ENCODE measurements around the gene TROAP. TPM values are rescaled to one million over a fixed set of nuclear protein-coding genes. Genes with fewer than 3 reads are reported as not detected.

The TROAP gene
- total RNA-seq, 4 donors from 2014 or later = 2.1 to 24.2 (median 6.7) TPM

DNA sequence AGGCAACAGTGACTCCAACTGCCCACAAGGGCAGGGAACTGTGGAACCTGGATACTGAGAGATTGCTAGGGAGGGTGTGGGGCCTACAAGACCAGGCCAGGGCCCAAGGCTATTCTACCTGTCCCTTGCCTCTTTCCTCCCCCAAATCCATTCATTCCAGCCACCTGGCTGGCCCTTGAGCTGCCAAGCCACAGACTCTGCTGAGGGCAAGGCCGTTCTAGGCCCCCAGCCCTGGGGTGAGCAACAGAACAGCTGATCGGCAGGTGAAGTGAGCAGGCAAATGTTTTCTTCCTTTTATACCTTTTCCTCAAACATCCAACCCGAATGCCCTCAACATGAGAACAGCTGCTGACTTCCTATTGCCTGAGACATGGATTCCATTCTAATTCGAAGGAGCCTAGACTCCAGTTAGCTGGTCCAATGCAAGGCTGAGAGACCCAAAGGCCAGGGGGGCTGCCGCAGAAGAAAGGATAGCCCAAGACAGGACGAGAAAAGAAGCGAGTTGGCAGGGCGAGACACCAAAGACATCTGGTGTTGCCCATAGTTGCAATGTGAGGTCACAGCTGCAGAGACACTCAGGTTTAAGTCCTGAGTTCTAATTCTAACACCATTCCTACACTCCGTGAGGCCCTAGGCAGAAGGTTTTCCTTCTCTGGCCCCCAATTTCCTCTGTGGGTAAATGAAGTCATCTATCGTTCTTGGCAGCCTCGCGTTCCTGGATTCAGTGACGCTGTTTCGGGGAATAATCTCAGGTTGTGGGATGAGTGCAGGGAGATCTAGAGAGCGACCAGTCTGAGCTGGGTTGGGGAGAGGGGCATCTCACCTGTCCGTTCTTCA is 12.3 kb downstream of the TROAP start:
- 68 to 75% methylated on average over 16 of the region's 16 CpGs for WGBS, 2 donors
- intact Hi-C loops (cut with DNase I; ENCODE audit: low total_unique reads) = no loop called here
- no peak overlapping the region for H3K4me3 ChIP-seq (ENCODE audit: low read depth, poor library complexity, severe bottlenecking)
- TF ChIP-seq, protein P1, sequence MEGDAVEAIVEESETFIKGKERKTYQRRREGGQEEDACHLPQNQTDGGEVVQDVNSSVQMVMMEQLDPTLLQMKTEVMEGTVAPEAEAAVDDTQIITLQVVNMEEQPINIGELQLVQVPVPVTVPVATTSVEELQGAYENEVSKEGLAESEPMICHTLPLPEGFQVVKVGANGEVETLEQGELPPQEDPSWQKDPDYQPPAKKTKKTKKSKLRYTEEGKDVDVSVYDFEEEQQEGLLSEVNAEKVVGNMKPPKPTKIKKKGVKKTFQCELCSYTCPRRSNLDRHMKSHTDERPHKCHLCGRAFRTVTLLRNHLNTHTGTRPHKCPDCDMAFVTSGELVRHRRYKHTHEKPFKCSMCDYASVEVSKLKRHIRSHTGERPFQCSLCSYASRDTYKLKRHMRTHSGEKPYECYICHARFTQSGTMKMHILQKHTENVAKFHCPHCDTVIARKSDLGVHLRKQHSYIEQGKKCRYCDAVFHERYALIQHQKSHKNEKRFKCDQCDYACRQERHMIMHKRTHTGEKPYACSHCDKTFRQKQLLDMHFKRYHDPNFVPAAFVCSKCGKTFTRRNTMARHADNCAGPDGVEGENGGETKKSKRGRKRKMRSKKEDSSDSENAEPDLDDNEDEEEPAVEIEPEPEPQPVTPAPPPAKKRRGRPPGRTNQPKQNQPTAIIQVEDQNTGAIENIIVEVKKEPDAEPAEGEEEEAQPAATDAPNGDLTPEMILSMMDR (IDR thresholded peaks at IDR 0.05) = no peak
- TF ChIP-seq POLR2A (IDR thresholded peaks at IDR 0.05) = no peak
- DNase-seq (ENCODE audit: low spot score in 2 of 2) = no peak

DNA sequence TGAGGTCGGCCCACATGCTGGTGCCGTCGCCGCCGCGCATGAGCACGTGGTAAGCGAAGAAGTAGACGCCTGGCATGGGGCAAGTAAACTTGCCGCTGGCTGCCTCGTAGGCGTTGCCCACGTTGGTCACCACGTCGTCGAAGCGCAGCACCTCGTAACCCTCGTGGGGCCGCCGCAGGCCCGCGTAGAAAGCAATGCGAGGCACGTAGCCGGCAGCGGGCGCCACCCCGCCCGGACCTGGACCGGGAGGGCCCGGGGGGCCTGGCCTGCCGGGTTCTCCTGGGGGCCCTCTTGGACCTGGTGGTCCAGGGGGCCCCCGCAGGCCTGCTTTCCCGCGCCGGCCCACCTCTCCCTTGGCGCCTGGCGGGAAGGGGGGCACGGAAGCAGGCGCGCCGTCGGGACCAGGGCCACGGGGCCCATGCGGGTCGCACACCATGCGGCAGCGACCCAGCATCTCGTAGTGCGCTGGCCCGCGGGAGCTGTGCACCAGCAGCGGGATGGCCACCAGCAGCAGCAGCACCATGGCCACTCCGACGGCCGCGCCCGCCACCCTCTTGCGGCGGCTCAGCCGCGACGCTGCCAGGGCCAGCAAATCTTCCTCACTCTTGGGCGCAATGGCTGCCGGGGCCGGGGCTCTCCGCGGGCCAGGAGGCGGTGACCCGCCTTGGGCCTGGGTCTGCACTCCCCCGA is 13.0 kb downstream of the TROAP start:
- DNase-seq (ENCODE audit: low spot score in 2 of 2) = no peak
- no peak for TF ChIP-seq POLR2A (IDR thresholded peaks at IDR 0.05)
- TF ChIP-seq, protein P1 (IDR thresholded peaks at IDR 0.05) = no peak
- intact Hi-C loops (cut with DNase I; ENCODE audit: low total_unique reads) = no loop called here
- 44 to 70% methylated on average over 13 to 50 of the region's 72 CpGs for WGBS, 2 donors
- H3K4me3 ChIP-seq (ENCODE audit: low read depth, poor library complexity, severe bottlenecking) = no peak overlapping the region

DNA sequence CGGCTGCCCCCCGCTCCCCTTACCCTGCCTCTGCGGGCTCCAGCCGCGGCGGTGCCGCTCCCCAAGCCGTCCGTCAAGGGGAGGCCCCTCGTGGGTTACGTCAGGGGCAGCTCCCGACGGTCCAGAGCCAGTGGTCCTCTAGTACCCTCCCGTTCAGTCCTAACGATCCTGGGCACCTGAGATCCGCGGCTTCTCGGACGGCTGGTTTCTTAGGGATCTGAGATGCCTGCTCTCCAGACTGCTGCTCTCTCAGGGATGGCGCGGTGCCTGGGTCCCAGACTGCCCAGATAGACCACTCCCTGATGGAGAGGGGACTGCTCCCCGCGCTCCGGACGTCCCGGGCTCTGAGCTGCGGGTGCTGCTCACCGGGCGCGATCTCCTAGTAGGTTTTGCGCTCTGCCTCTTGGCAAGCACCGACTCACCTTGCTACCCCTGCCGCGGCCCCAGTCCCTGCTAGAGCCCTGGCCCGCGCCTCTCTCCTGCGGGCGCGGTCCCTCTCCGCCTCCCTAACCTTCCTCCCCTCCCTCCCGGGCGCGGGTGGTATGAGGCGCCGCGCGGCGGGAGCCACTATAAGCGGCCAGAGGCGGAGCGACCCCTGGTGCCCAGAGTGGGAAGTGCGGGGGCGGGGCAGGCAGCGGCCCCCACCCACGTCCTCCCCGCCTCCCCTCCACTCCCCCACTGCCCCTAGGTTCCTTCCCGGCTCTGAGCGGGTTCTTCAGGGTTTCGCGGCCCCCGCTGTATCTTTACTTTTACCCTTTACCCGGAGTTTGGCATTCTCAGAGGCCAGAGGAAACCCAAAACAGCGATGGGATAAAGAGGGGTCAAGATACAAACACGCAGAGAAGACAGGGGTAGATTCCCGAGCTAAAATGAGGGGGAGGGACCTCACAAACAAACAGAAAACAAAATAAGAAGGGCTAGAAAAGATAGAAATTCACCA is 13.9 kb downstream of the TROAP start, which contains the start of gene C1QL4:
Gene C1QL4 (minus strand): TSS at position 544 of the 940 bp plus-strand sequence. CDS start 711 bp downstream, outside the sequence.
- peak; percentile 62 to 95 for DNase-seq (ENCODE audit: low spot score in 2 of 2)
- no peak within 1 kb of the TSS for H3K4me3 ChIP-seq (ENCODE audit: low read depth, poor library complexity, severe bottlenecking)
- TF ChIP-seq, protein P1 (IDR thresholded peaks at IDR 0.05) = no peak
- TF ChIP-seq POLR2A (IDR thresholded peaks at IDR 0.05) = no peak
- intact Hi-C loops (cut with DNase I; ENCODE audit: low total_unique reads) = no loop called here
- WGBS, 2 donors = 1 to 4% methylated on average over 21 to 42 of the region's 65 CpGs

DNA sequence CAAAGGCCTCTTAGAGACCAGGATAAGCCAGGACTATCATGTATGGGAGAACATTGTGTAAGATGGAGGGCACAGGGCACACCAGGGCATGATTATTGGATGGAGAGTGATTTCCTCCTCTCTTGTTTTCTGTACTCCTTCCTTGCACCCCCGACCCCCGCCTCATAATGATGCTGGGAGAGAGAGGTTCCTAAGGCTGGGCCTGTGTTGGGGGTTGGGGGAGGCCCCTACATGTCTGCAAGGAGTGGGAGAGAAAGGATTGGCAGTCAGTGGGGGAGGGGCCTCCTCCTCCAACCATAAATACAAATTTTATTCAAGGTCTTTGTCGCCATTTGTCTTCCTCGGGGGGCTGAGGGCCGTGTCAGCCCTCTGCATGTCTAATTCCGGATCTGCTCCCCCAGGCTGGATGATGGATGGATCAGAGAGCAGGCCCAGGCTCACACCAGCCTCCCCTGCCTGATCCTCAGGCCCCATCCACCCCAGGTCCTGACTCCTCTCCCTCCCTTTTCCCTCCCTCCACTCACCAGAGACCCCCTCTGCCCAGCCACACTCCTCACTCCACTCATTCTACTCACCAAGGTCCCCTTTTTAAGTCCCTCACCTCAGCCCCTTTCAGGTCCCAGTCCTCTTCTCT is 15.9 kb downstream of the TROAP start:
- TF ChIP-seq, protein P1 (IDR thresholded peaks at IDR 0.05) = no peak
- 83 to 88% methylated on average over 6 of the region's 6 CpGs for WGBS, 2 donors
- DNase-seq (ENCODE audit: low spot score in 2 of 2) = peak in 1 of 2 donors; percentile 79
- intact Hi-C loops (cut with DNase I; ENCODE audit: low total_unique reads) = no loop called here
- H3K4me3 ChIP-seq (ENCODE audit: low read depth, poor library complexity, severe bottlenecking) = no peak overlapping the region

DNA sequence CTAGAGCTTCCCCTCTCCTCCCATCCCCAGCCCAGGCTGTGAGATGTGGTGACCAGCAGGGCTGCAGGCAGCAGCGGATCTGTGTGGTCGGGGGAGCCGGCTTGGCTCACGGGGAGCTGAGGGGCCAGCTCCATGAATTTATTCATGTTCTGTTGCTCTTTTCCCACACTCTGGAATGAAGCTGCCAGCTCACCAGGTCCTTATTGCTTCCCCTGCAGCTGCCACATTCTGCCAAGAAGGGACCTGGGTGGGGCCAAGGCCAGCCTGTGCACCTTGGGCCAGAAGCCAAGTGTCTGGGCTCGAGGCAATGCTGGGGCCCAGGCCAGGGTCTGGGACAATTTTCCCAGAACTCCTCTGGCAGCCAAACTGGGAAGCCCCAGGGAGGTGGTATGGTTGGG is 16.4 kb downstream of the TROAP start:
- WGBS, 2 donors = 49 to 51% methylated on average over 5 of the region's 5 CpGs
- TF ChIP-seq, protein P1 (IDR thresholded peaks at IDR 0.05) = no peak
- TF ChIP-seq POLR2A (IDR thresholded peaks at IDR 0.05) = no peak
- no peak overlapping the region for H3K4me3 ChIP-seq (ENCODE audit: low read depth, poor library complexity, severe bottlenecking)
- intact Hi-C loops (cut with DNase I; ENCODE audit: low total_unique reads) = no loop called here
- peak in 1 of 2 donors; percentile 80 for DNase-seq (ENCODE audit: low spot score in 2 of 2)

All from lower leg skin (tissue), 4 donors.